ENCODE data around the gene GKN1. TPM values are rescaled to one million over a fixed set of nuclear protein-coding genes. Genes with fewer than 3 reads are reported as not detected.

GKN1 gene
- total RNA-seq, 2 donors from 2014 or later, result not detected

GRCh38 chr2:69017835-69018234 is 43.4 kb downstream of the GKN1 start:
- H3K27ac ChIP-seq, result no peak overlapping the region

GRCh38 chr2:69018678-69019095 is 44.3 kb downstream of the GKN1 start:
- 81% methylated on average over 4 of the region's 4 CpGs for WGBS
- no peak for DNase-seq (ENCODE audit: low spot score)
- intact Hi-C loops (cut with DNase I), result loop anchor here (10.0 kb wide), 5 partner anchors 74 to 696 kb away; partner anchors contain the start of gene AAK1
- TF ChIP-seq POLR2A (IDR thresholded peaks at IDR 0.05), result no peak
- TF ChIP-seq CTCF (IDR thresholded peaks at IDR 0.05), result no peak
- no peak for TF ChIP-seq POLR2AphosphoS5 (IDR thresholded peaks at IDR 0.05)
- no peaks in the 10 kb centered on the region for H3K36me3 ChIP-seq
- no peaks in the 10 kb centered on the region for H3K9me3 ChIP-seq
- H3K27ac ChIP-seq, result no peak overlapping the region
- H3K4me3 ChIP-seq, result no peak overlapping the region
- H3K4me1 ChIP-seq (replicated peaks), result no peaks in the 10 kb centered on the region
- H3K27me3 ChIP-seq (replicated peaks; ENCODE audit: insufficient read depth), result no peaks in the 10 kb centered on the region

More at GRCh38 chr2:69017835-69018234, 43.4 kb downstream of the GKN1 start:
- 66% methylated on average over 3 of the region's 3 CpGs for WGBS
- no peak for DNase-seq (ENCODE audit: low spot score)
- Histone ChIP-seq H3K9me3 (no peaks in the 10 kb centered on the region), H3K36me3 (no peaks in the 10 kb centered on the region), H3K4me1 (replicated peaks) (no peaks in the 10 kb centered on the region), H3K27me3 (replicated peaks; ENCODE audit: insufficient read depth) (no peaks in the 10 kb centered on the region), H3K4me3 (no peak overlapping the region)
- TF ChIP-seq CTCF (IDR thresholded peaks at IDR 0.05) (no peak), POLR2AphosphoS5 (IDR thresholded peaks at IDR 0.05) (no peak), POLR2A (IDR thresholded peaks at IDR 0.05) (no peak)
- intact Hi-C loops (cut with DNase I), result loop anchor here (10.0 kb wide), 5 partner anchors 73 to 697 kb away; partner anchors contain the start of gene AAK1

- Histone ChIP-seq H3K27me3 (replicated peaks; ENCODE audit: insufficient read depth) (no peaks in the 10 kb centered on the region), H3K4me1 (replicated peaks) (no peaks in the 10 kb centered on the region), H3K27ac (no peak overlapping the region), H3K36me3 (no peaks in the 10 kb centered on the region), H3K4me3 (no peak overlapping the region), H3K9me3 (no peaks in the 10 kb centered on the region)
- 54% methylated on average over 8 of the region's 8 CpGs for WGBS
- intact Hi-C loops (cut with DNase I), result no loop called here
- TF ChIP-seq POLR2A (IDR thresholded peaks at IDR 0.05) (no peak), POLR2AphosphoS5 (IDR thresholded peaks at IDR 0.05) (no peak), CTCF (IDR thresholded peaks at IDR 0.05) (no peak)
- DNase-seq (ENCODE audit: low spot score), result no peak
Observed at GRCh38 chr2:69020496-69021426, 46.3 kb downstream of the GKN1 start.

- Histone ChIP-seq H3K4me3 (no peak overlapping the region), H3K36me3 (no peaks in the 10 kb centered on the region), H3K27me3 (replicated peaks; ENCODE audit: insufficient read depth) (no peaks in the 10 kb centered on the region), H3K4me1 (replicated peaks) (no peaks in the 10 kb centered on the region), H3K9me3 (no peaks in the 10 kb centered on the region), H3K27ac (no peak overlapping the region)
- no peak for DNase-seq (ENCODE audit: low spot score)
- intact Hi-C loops (cut with DNase I), result no loop called here
- TF ChIP-seq POLR2AphosphoS5 (IDR thresholded peaks at IDR 0.05), result no peak
- 90% methylated on average over 4 of the region's 4 CpGs for WGBS
Observed at GRCh38 chr2:69021727-69022126, 47.3 kb downstream of the GKN1 start.

- H3K4me3 ChIP-seq, result no peak overlapping the region
- no peak for TF ChIP-seq POLR2AphosphoS5 (IDR thresholded peaks at IDR 0.05)
- TF ChIP-seq CTCF (IDR thresholded peaks at IDR 0.05), result no peak
- no peak for TF ChIP-seq POLR2A (IDR thresholded peaks at IDR 0.05)
- no peak for DNase-seq (ENCODE audit: low spot score)
- H3K4me1 ChIP-seq (replicated peaks), result no peaks in the 10 kb centered on the region
- H3K27me3 ChIP-seq (replicated peaks; ENCODE audit: insufficient read depth), result no peaks in the 10 kb centered on the region
- H3K36me3 ChIP-seq, result no peaks in the 10 kb centered on the region
- intact Hi-C loops (cut with DNase I), result no loop called here
- H3K27ac ChIP-seq, result no peak overlapping the region
- no peaks in the 10 kb centered on the region for H3K9me3 ChIP-seq
- WGBS, result 100% methylated on average over 1 of the region's 1 CpG
Observed at GRCh38 chr2:69022548-69022947, 48.1 kb downstream of the GKN1 start.
